MM.1S (cell line): ENCODE results near the gene ARPC1A.

Experiments used
- EZH2phosphoT487 ChIP-seq: fragments of 300-600 bp; sonication (generic); IDR thresholded peaks from 2 replicates; pipeline ENCODE4 v1.6.1; 2018; ENCODE audit warnings: antibody characterized with exemption, low read length
- TF ChIP-seq, protein P1 (sequence below): fragments of 300-600 bp; sonication (generic); IDR thresholded peaks from 2 replicates; pipeline ENCODE4 v1.5.1; 2016; ENCODE audit warnings: antibody characterized with exemption, low read length, mixed read lengths

DNA sequence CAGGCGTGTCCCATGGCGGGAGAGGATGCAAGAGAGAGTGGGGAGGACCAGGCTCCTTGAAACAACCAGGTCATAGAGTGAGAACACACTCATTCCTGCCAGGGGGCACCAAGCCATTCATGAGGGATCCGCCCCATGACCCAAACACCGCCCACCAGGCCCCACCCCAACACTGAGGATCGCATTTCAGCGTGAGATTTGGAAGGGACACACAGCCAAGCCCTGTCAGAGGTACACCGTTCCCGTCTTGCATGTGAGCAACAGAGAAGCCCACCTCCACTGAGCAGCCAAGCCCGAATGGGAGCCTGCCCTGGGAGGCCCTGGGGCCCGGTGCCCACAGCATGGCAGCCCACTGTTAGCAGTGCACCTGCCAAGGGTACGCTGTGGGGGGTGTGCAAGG lies 40.9 kb downstream of the ARPC1A start:
- TF ChIP-seq, protein P1, sequence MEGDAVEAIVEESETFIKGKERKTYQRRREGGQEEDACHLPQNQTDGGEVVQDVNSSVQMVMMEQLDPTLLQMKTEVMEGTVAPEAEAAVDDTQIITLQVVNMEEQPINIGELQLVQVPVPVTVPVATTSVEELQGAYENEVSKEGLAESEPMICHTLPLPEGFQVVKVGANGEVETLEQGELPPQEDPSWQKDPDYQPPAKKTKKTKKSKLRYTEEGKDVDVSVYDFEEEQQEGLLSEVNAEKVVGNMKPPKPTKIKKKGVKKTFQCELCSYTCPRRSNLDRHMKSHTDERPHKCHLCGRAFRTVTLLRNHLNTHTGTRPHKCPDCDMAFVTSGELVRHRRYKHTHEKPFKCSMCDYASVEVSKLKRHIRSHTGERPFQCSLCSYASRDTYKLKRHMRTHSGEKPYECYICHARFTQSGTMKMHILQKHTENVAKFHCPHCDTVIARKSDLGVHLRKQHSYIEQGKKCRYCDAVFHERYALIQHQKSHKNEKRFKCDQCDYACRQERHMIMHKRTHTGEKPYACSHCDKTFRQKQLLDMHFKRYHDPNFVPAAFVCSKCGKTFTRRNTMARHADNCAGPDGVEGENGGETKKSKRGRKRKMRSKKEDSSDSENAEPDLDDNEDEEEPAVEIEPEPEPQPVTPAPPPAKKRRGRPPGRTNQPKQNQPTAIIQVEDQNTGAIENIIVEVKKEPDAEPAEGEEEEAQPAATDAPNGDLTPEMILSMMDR = no peak
- TF ChIP-seq EZH2phosphoT487 = no peak
